Hematopoietic multipotent progenitor cell (in vitro differentiated cells): Measurements from ENCODE around the gene RETREG1. TPM values are rescaled to one million over a fixed set of nuclear protein-coding genes. Genes with fewer than 3 reads are reported as not detected.

Source experiments
- DNase-seq, 3 donors: peaks; one replicate each; pipeline ENCODE4 v3.0.0-alpha.2; 2011 to 2015; ENCODE audit warnings: low read depth in 2 of 3, low spot score in 2 of 3
- total RNA-seq: library from RNA; depleted of rRNA; stranded (reverse); fragments of >200 nt; gene quantifications from one replicate; pipeline ENCODE4 v1.2.3, GENCODE V29; 2012

The RETREG1 gene
- total RNA-seq, 1 donor: 6.2 TPM

- no peak for DNase-seq
These were observed 82.5 kb downstream of the RETREG1 start for GRCh38 chr5:16534280-16534679.

- no peak for DNase-seq
These were observed 85.6 kb downstream of the RETREG1 start for GRCh38 chr5:16531063-16531648.

- DNase-seq: no peak
These were observed 87.5 kb downstream of the RETREG1 start for GRCh38 chr5:16529306-16529705.

GRCh38 chr5:16528382-16529110, 88.3 kb downstream of the RETREG1 start:
- no peak for DNase-seq

- no peak for DNase-seq
These were observed 91.1 kb downstream of the RETREG1 start for GRCh38 chr5:16525651-16526050.

- DNase-seq: no peak
These were observed 92.5 kb downstream of the RETREG1 start for GRCh38 chr5:16524286-16524685.

GRCh38 chr5:16521521-16522483, 95.0 kb downstream of the RETREG1 start:
- DNase-seq: no peak

GRCh38 chr5:16520841-16521240, 96.0 kb downstream of the RETREG1 start:
- no peak for DNase-seq

GRCh38 chr5:16519435-16519834, 97.4 kb downstream of the RETREG1 start:
- no peak for DNase-seq

- no peak for DNase-seq
These were observed 98.2 kb downstream of the RETREG1 start for GRCh38 chr5:16518606-16519005.

GRCh38 chr5:16515532-16515931, 101.3 kb downstream of the RETREG1 start:
- DNase-seq: no peak

GRCh38 chr5:16510098-16510497, 106.7 kb downstream of the RETREG1 start:
- DNase-seq: no peak

GRCh38 chr5:16508730-16509531, 107.9 kb downstream of the RETREG1 start:
- no peak for DNase-seq

GRCh38 chr5:16507716-16508115, 109.1 kb downstream of the RETREG1 start:
- DNase-seq: no peak

- no peak for DNase-seq
These were observed 110.9 kb downstream of the RETREG1 start for GRCh38 chr5:16505904-16506303.

GRCh38 chr5:16505140-16505891, 111.5 kb downstream of the RETREG1 start:
- no peak for DNase-seq

GRCh38 chr5:16504571-16504970, 112.2 kb downstream of the RETREG1 start:
- no peak for DNase-seq

GRCh38 chr5:16502866-16503265, 113.9 kb downstream of the RETREG1 start:
- no peak for DNase-seq

GRCh38 chr5:16500024-16500423, 116.8 kb downstream of the RETREG1 start:
- no peak for DNase-seq

GRCh38 chr5:16497546-16497945, 119.3 kb downstream of the RETREG1 start:
- no peak for DNase-seq
